HepG2 (cell line): ENCODE data around the gene ALX3. TPM values are rescaled to one million over a fixed set of nuclear protein-coding genes. Genes with fewer than 3 reads are reported as not detected.
A peak's percentile ranks its signal among the peaks of the same experiment; 100 is the strongest.

Experiments used
- ATAC-seq: fragments of 200-7000 bp; cut with Tn5 transposase; 3 replicates; pipeline ENCODE4 v1.9.1; 2020; ENCODE audit warnings: mild to moderate bottlenecking, moderate library complexity
- BruUV-seq: library from RNA; stranded (reverse); fragments of 400-500 nt; replicated peaks from 2 replicates; lab custom pipeline; 2021; lab: Mats Ljungman, UMichigan
- CTCF ChIA-PET: fragments of 300-600 bp; formaldehyde crosslinking; extraction: SDS; loops from one replicate; lab custom pipeline; 2021; ENCODE audit warnings: low total read pairs, inconsistent platforms, low intra/inter-chr PET ratio; lab: Yijun Ruan, JAX
- POLR2A ChIA-PET: fragments of 350-600 bp; sonication (Branson Sonifier 250); formaldehyde crosslinking; loops from one replicate; lab custom pipeline; 2020; ENCODE audit warnings: antibody characterized with exemption, inconsistent platforms; lab: Yijun Ruan, JAX
- DNase-seq: peaks from one replicate; pipeline ENCODE4 v3.0.0-alpha.2; 2015; ENCODE audit warnings: low spot score
- FAIRE-seq: peaks from 3 replicates; lab custom pipeline; 2011; peaks lifted over from hg19 to GRCh38; lab: Jason Lieb, UNC
- H2AFZ ChIP-seq: one replicate; pipeline ENCODE4 v1.6.1; 2011; ENCODE audit warnings: low read length, inconsistent platforms
- H3K27ac ChIP-seq: fragments of 300-600 bp; 3 replicates; pipeline ENCODE4 v1.8.0; 2011; ENCODE audit warnings: mixed run types, mild to moderate bottlenecking, mixed read lengths, low read length, inconsistent platforms; ENCODE audit not compliant: insufficient read depth; ENCODE audit errors: extremely low read length
- H3K27me3 ChIP-seq, 2 experiments: fragments of 200-600 bp in 1 of 2; 2 replicates in 1 of 2; 3 replicates in 1 of 2; pipeline versions ENCODE4 v1.6.0 to v1.8.0; 2011; ENCODE audit warnings: low read length in 2 of 2, mild to moderate bottlenecking in 2 of 2, moderate library complexity in 2 of 2, inconsistent platforms in 1 of 2; ENCODE audit not compliant: insufficient read depth in 2 of 2, control insufficient read depth in 1 of 2
- H3K36me3 ChIP-seq, 2 experiments: fragments of 200-600 bp in 1 of 2; replicated peaks in 1 of 2; 2 replicates in 1 of 2; 3 replicates in 1 of 2; pipeline versions ENCODE4 v1.5.1 to v1.8.0; 2011; ENCODE audit warnings: low read length in 2 of 2, inconsistent platforms in 1 of 2; ENCODE audit not compliant: insufficient read depth in 2 of 2, control insufficient read depth in 1 of 2
- H3K4me1 ChIP-seq: 2 replicates; pipeline ENCODE4 v1.5.1; 2012; ENCODE audit warnings: low read length, inconsistent platforms; ENCODE audit not compliant: insufficient read depth
- H3K4me2 ChIP-seq: 2 replicates; pipeline ENCODE4 v1.6.0; 2011; ENCODE audit warnings: low read depth, low read length, inconsistent platforms
- H3K4me3 ChIP-seq, 3 experiments: fragments of 200-600 bp in 1 of 3; sonication (generic), shearing (Covaris generic) in 1 of 3; replicated peaks in 1 of 3; 2 replicates each; pipeline ENCODE4 v1.5.1; 2011 to 2016; ENCODE audit warnings: low read length in 3 of 3, inconsistent platforms in 2 of 3, low read depth in 2 of 3, mild to moderate bottlenecking in 2 of 3, control low read depth in 1 of 3, mixed read lengths in 1 of 3; ENCODE audit not compliant: insufficient read depth in 1 of 3
- H3K79me2 ChIP-seq: one replicate; pipeline ENCODE4 v1.6.1; 2011; ENCODE audit warnings: low read length, inconsistent platforms; ENCODE audit not compliant: insufficient read depth
- H3K9ac ChIP-seq: 2 replicates; pipeline ENCODE4 v1.6.0; 2011; ENCODE audit warnings: mild to moderate bottlenecking, low read depth, low read length, inconsistent platforms; ENCODE audit not compliant: insufficient read depth
- H3K9me3 ChIP-seq: 2 replicates; pipeline ENCODE4 v1.5.1; 2012; ENCODE audit warnings: mild to moderate bottlenecking, low read length
- H4K20me1 ChIP-seq: 2 replicates; pipeline ENCODE4 v1.6.0; 2011; ENCODE audit warnings: inconsistent platforms, mild to moderate bottlenecking, low read length, moderate library complexity; ENCODE audit not compliant: insufficient read depth
- BCL3 ChIP-seq: sonication (generic); formaldehyde crosslinking; IDR thresholded peaks from 2 replicates; pipeline ENCODE4 v1.5.1; 2020; ENCODE audit warnings: mild to moderate bottlenecking, missing genetic modification reagents, moderate library complexity
- FOXA1 ChIP-seq, 2 experiments: fragments of 450-650 bp in 1 of 2; sonication (generic) in 1 of 2; formaldehyde crosslinking in 1 of 2; IDR thresholded peaks; 2 replicates each; pipeline versions ENCODE4 v1.4.0 to v1.6.1; 2016 to 2020; ENCODE audit warnings: missing genetic modification reagents in 1 of 2
- MTF1 ChIP-seq: sonication (generic); formaldehyde crosslinking; IDR thresholded peaks from 2 replicates; pipeline ENCODE4 v1.5.0; 2020; ENCODE audit warnings: missing genetic modification reagents
- TBX2 ChIP-seq: sonication (generic); formaldehyde crosslinking; IDR thresholded peaks from 2 replicates; pipeline ENCODE4 v1.5.0; 2020; ENCODE audit warnings: missing genetic modification reagents, mild to moderate bottlenecking, borderline replicate concordance
- TEAD2 ChIP-seq: sonication (generic); formaldehyde crosslinking; IDR thresholded peaks from 2 replicates; pipeline ENCODE4 v1.9.0; 2021; ENCODE audit warnings: missing genetic modification reagents
- ZBTB2 ChIP-seq: sonication (generic); formaldehyde crosslinking; IDR thresholded peaks from 2 replicates; pipeline ENCODE4 v1.8.0; 2022; ENCODE audit warnings: low read depth, missing genetic modification reagents
- ZBTB4 ChIP-seq: sonication (generic); formaldehyde crosslinking; IDR thresholded peaks from 2 replicates; pipeline ENCODE4 v1.4.0; 2020; ENCODE audit warnings: missing genetic modification reagents, mild to moderate bottlenecking, borderline replicate concordance
- ZBTB44 ChIP-seq: sonication (generic); formaldehyde crosslinking; IDR thresholded peaks from 2 replicates; pipeline ENCODE4 v1.4.0; 2020; ENCODE audit warnings: missing genetic modification reagents
- ZFP90 ChIP-seq: sonication (generic); formaldehyde crosslinking; IDR thresholded peaks from 2 replicates; pipeline ENCODE4 v1.8.0; 2022; ENCODE audit warnings: missing genetic modification reagents, mild to moderate bottlenecking, inconsistent platforms, borderline replicate concordance
- ZKSCAN8 ChIP-seq: IDR thresholded peaks from 2 replicates; pipeline ENCODE4 v1.6.1; 2016; ENCODE audit warnings: borderline replicate concordance, missing genetic modification reagents, missing compliant biosample characterization
- ZNF260 ChIP-seq: sonication (generic); formaldehyde crosslinking; IDR thresholded peaks from 2 replicates; pipeline ENCODE4 v1.4.0; 2020; ENCODE audit warnings: missing genetic modification reagents, low read depth, mild to moderate bottlenecking, borderline replicate concordance
- ZNF34 ChIP-seq: sonication (generic); formaldehyde crosslinking; IDR thresholded peaks from 2 replicates; pipeline ENCODE4 v1.4.0; 2020; ENCODE audit warnings: mild to moderate bottlenecking, missing genetic modification reagents, borderline replicate concordance
- ZNF574 ChIP-seq: sonication (generic); formaldehyde crosslinking; IDR thresholded peaks from 2 replicates; pipeline ENCODE4 v1.4.0; 2020; ENCODE audit warnings: missing genetic modification reagents
- WGBS: methylation state at CpG from one replicate; pipeline ENCODE4 v1.1.6; 2017; ENCODE audit warnings: low lambda C conversion rate; 5-methylcytosine and 5-hydroxymethylcytosine counted together
- in situ Hi-C: cut with HindIII; loops from 2 replicates; pipeline ENCODE4 v1.10.0; 2017; ENCODE audit warnings: low pct_unique_long_range_greater_than_20kb; ENCODE audit not compliant: extremely low pct_ligation_motif_present
- intact Hi-C: fragments of 100-400 bp; cut with micrococcal nuclease; formaldehyde crosslinking; loops from one replicate; pipeline ENCODE4 v1.10.0; 2022; ENCODE audit not compliant: unreplicated experiment
- polyA plus RNA-seq, 8 experiments: library from polyadenylated mRNA; depleted of rRNA in 3 of 8; stranded (reverse) in 7 of 8; unstranded in 1 of 8; fragments of >200 nt; fragmentation: Illumina TruSeq in 4 of 8; extraction: Trizol in 4 of 8; gene quantifications; 2 replicates each; pipeline versions ENCODE4 v1.2.1 to v1.2.3, GENCODE V29; 2011 to 2016; ENCODE audit warnings: low read depth in 4 of 8, missing spikeins in 1 of 8, mixed read lengths in 1 of 8; ENCODE audit not compliant: insufficient read depth in 1 of 8
- total RNA-seq, 5 experiments: library from RNA; depleted of rRNA; stranded (reverse); fragments of >200 nt; fragmentation: Illumina TruSeq; extraction: Trizol; gene quantifications; 2 replicates each; pipeline ENCODE4 v1.2.3, GENCODE V29; 2016; ENCODE audit warnings: low read depth in 1 of 5

Gene ALX3
- total and polyA plus RNA-seq, 2 of the 13 experiments (the other 11 are each of a cell fraction or from before 2014, with no cell fraction given), result not detected

GRCh38 chr1:110011527-110012041, 58.9 kb downstream of the ALX3 start:
- Histone ChIP-seq H3K4me1 (no peaks in the 10 kb centered on the region), H4K20me1 (no peaks in the 10 kb centered on the region), H3K9ac (no peak overlapping the region), H3K27ac (no peak overlapping the region), H3K79me2 (peaks cover 6% of the 10 kb centered on the region), H3K9me3 (no peaks in the 10 kb centered on the region), H3K4me3 (no peak overlapping the region), H3K27me3 (no peaks in the 10 kb centered on the region), H3K4me2 (no peak overlapping the region), H2AFZ (no peak overlapping the region), H3K36me3 (peaks cover 28 to 74% of the 10 kb centered on the region in 2 experiments)
- FAIRE-seq, result peak; percentile 83
- in situ Hi-C loops, result no loop called here
- intact Hi-C loops, result loop anchor here (1.0 kb wide), 1 partner anchor 234 kb away; no protein-coding TSS in a partner anchor
- ChIA-PET POLR2A (no interaction called here), CTCF (interaction anchor here (2.2 kb wide), 1 partner anchor 235 kb away, joined by 12 read pairs; no protein-coding TSS in a partner anchor)
- peak; percentile 91 for ATAC-seq
- WGBS, result 68% methylated on average over 2 of the region's 2 CpGs
- DNase-seq, result peak; percentile 36
- no TSS peak for BruUV-seq
- TF ChIP-seq ZKSCAN8 (CRISPR knock-in tag) (no peak), ZNF574 (no peak), ZBTB2 (CRISPR knock-in tag) (no peak), ZBTB4 (CRISPR knock-in tag) (no peak), ZBTB44 (CRISPR knock-in tag) (no peak), ZNF34 (no peak), ZFP90 (CRISPR knock-in tag) (no peak), BCL3 (CRISPR knock-in tag) (no peak), FOXA1 (IDR thresholded peaks at IDR 0.05) (no peak), FOXA1 (CRISPR knock-in tag; IDR thresholded peaks at IDR 0.05) (no peak), MTF1 (no peak), TEAD2 (CRISPR knock-in tag) (no peak), TBX2 (no peak), ZNF260 (CRISPR knock-in tag) (no peak)
